Astrocyte of the cerebellum (primary cell): ENCODE measurements around the gene KCTD4.

ENCODE experiments used
- DNase-seq: peaks from one replicate; pipeline ENCODE4 v3.0.0-alpha.2; 2011; ENCODE audit warnings: low read depth
- H3K4me3 ChIP-seq: 2 replicates; pipeline ENCODE4 v1.5.1; 2011; ENCODE audit warnings: mild to moderate bottlenecking, low read depth, low read length, moderate library complexity
- CTCF ChIP-seq: IDR thresholded peaks from 2 replicates; pipeline ENCODE4 v1.5.1; 2012; ENCODE audit warnings: low read length, low read depth, moderate library complexity, mild to moderate bottlenecking; ENCODE audit errors: missing control alignments
- in situ Hi-C: cut with HindIII; loops from 2 replicates; pipeline ENCODE4 v1.10.0; 2017; ENCODE audit warnings: low sequenced_read_pairs

KCTD4 gene

GRCh38 chr13:45180713-45181601 is 19.9 kb downstream of the KCTD4 start:
- in situ Hi-C loops: no loop called here
- no peak overlapping the region for H3K4me3 ChIP-seq
- DNase-seq: no peak
- no peak for TF ChIP-seq CTCF

GRCh38 chr13:45180303-45180702 is 20.5 kb downstream of the KCTD4 start:
- H3K4me3 ChIP-seq: no peak overlapping the region
- DNase-seq: no peak
- in situ Hi-C loops: no loop called here
- TF ChIP-seq CTCF: no peak

- DNase-seq: peak; percentile 36
- H3K4me3 ChIP-seq: no peak overlapping the region
- no peak for TF ChIP-seq CTCF
- in situ Hi-C loops: loop anchor here (5.0 kb wide), 1 partner anchor 68 kb away; no protein-coding TSS in a partner anchor
Measured at GRCh38 chr13:45179428-45179827, 21.4 kb downstream of the KCTD4 start.

GRCh38 chr13:45178349-45179162 is 22.3 kb downstream of the KCTD4 start:
- no peak for TF ChIP-seq CTCF
- peak; percentile 46 for DNase-seq
- in situ Hi-C loops: loop anchor here (5.0 kb wide), 1 partner anchor 69 kb away; no protein-coding TSS in a partner anchor
- H3K4me3 ChIP-seq: no peak overlapping the region

GRCh38 chr13:45174478-45174877 is 26.4 kb downstream of the KCTD4 start:
- no peak overlapping the region for H3K4me3 ChIP-seq
- TF ChIP-seq CTCF: no peak
- in situ Hi-C loops: no loop called here
- DNase-seq: no peak

- no peak for DNase-seq
- H3K4me3 ChIP-seq: no peak overlapping the region
- TF ChIP-seq CTCF: no peak
- in situ Hi-C loops: no loop called here
Measured at GRCh38 chr13:45168555-45168930, 32.3 kb downstream of the KCTD4 start.
